GM21381 (cell line): Measurements from ENCODE around the gene STK38L.
"Not testable (repeated sequence)": the region's sequence is repeated elsewhere in the genome, so short reads cannot be mapped to it uniquely, and the experiment has no call there.

Experiments
- ATAC-seq: cut with Tn5 transposase; IDR thresholded peaks from one replicate; pipeline ENCODE4 v1.9.1; 2021; ENCODE audit warnings: mild to moderate bottlenecking, moderate library complexity; ENCODE audit not compliant: unreplicated experiment

The STK38L gene

DNA sequence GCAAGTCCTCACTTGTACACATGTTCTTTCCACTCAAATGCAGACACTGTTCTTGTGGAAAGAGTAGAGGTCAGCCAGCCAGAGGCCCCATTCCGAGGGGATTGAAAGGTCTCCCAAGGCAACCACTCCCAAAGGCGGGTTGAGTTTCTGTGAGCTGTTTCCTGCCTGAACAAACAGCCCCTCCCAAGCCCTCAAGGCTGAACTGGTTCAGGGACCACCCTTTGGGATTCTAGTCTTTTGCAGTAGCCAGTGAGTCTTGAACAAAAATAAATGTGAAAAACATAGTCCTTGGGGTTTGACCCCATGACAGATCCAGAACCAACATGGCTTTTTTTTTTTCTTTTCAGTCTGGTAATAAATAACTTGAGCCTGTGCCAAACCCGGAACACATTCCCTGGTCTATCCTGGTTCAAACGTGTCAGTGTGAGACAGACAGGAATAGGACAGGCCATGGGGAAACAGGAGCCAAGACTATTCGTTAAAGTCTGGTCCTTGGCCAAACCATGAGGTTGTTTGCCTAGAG lies 17.6 kb upstream of the STK38L start:
- no peak for ATAC-seq

DNA sequence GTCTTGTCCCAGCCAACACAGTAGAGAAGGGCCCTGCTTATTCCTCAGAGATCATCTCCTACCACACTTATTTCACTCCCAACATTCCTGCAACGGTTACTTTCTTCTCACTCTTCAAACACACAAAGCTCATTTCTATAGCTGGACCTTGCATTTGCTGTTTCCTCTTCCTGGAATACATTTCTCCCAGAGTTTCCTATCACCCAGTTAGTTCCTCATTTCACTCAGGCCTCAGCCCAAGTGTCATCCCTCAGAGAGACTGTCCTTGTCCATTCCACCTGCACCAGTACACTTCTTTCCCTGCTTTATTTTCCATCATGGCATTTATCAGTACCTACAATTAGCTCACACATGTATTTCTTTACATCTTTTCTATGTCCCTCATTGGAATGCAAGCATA lies 14.7 kb upstream of the STK38L start:
- no peak for ATAC-seq

DNA sequence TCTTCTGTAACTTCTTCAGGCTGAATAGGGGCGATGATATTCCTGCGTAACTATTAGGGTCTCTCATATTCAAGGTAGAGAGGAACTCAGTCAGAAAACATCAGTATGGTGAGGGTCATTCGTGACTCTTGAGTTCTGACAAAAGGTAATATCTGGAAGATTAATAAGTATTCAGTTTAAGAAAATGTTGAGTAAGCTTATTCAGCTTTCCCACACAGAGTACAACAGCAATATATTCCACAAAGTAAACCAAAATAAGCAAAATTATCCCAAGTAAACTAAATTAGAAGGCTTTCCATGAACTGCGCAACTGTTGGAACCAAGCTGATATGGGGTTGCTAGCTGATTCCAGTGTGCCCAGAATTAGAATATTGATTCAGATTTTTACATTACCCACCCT lies 12.7 kb upstream of the STK38L start:
- ATAC-seq: not testable (repeated sequence)

DNA sequence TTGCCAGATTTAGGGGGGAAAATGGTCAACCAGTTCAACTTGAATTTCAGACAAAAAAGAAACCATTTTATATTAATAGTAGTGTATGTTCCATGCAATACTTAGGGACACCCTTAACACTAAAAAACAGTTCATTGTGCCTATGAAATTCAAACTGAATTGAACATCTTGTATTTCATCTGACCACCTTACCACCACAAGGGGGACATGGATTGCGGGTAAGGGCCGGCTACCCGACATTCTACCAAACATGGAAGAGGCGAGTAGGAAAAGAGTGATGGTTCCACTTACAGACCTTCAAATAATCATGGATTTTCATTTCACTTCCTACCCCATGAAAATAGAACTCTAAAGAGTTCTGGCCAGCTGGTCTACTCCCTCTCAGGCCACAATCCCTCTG lies 10.3 kb upstream of the STK38L start:
- no peak for ATAC-seq

DNA sequence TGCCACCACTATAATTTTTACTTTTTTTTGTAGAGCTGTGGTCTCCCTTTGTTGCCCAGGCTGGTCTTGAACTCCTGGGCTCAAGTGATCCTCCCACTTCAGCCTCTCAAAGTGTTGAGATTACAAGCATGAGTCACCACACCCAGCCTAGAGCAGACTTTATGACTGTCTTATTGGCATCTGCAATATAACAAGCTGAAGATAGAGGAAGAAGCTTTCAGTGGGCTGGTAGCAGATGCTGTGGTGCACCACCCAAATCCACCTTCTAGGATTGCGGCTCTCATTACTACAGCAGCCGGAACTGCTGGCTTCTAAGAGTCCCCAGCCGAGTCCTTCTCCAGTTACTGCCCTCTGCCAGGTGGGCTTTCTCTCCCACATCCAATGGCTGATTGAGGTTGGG lies 7.6 kb upstream of the STK38L start:
- no peak for ATAC-seq

DNA sequence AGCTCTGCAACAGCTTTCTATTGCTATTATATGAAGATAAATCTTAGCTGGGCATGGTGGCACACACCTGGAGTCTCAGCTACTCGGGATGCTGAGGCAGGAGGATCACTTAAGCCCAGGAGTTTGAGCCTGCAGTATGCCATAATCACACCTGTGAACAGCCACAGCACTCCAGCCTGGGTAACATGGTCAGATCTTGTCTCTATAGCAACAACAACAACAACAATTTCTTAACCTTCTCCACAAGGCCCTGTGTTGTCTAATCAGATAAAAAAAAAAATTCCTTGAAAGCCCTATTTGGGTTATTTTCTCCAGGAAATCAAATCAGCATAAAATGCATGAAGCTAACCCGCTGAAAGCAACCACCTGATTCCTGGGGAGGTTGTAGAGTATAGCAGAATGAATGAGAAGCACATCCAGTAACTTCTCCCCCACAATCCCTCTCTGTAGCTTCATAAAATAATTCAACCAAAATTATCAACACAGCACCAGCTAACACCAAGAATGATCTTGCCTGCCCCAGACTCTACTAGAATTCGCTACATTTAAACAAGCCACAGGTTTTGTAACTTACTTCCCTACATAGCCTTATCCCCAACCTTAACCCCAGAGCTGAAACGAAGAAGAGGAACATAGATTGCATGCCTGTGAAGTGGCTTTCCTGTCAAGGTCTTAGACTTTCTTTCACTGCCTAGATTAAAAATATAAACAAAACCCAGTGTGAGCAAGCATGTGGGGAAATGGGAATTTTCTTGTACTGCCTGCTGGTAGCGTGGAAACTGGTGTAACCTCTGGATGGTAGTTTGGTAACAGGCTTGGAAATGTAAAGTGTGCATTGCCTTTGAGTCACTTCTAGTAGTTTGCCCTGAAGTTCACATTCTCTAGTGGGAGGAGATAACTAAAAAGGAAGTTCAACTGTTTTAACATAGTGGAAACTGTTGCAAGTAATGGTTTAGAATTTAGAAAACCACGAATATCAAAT lies 6.0 kb upstream of the STK38L start:
- ATAC-seq: peak; percentile 57

DNA sequence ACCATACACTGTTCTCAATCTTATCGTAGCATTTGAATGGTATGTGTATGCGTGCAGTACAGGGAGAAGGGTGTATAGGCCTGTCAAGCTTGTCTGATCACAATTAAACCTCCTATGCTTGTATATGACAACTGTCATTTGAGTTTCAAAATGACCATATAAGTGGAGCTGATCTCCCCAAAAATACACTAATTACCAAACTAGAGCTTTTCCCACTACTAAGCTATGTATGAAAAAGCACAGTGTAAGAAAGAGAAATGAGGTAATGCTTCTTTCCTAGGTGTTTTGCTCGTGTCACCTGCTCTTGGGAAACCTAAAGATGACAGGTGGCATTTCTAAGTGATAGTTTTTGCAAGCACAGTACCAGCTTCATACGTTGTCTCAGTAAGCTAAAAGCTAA lies 1.1 kb upstream of the STK38L start:
- ATAC-seq: no peak

DNA sequence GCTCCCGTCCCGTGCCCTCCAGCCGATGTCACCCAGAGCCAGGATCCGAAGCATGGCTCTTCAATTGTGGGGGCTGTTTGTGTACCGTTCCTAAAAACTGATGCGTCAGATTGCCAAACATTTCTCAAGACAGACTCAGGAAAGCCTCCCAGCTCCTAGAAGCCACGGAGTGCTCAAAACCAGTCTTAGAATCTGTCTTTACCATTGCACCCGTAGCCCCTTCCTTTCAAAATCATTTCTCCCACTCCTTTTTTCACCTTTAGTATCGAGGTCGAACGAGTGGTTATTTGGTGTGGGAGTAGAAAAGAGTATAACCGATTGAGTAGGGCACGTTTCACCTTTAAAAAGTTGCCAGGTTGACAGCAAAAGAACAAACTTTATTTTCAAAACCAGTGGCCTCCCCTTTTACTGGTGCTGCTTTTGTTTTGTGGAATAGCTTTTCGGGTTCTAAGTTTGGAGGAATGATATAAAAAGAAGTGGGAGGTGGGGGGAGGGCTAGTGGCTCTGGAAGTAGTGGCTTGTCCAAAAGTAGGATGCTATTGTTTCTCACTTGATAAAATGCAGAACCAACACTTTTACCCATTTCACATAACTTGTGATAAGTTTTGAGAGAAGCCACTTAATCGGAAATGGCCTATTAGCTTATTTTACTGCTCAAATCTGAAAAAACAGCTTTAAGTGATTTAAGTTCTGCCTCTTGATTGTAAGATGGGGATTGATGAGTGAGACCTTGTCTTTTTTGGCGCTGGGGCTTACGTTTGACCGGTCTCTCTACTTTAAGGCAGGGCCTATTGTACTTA lies 803 bp downstream of the STK38L start:
- ATAC-seq: no peak

DNA sequence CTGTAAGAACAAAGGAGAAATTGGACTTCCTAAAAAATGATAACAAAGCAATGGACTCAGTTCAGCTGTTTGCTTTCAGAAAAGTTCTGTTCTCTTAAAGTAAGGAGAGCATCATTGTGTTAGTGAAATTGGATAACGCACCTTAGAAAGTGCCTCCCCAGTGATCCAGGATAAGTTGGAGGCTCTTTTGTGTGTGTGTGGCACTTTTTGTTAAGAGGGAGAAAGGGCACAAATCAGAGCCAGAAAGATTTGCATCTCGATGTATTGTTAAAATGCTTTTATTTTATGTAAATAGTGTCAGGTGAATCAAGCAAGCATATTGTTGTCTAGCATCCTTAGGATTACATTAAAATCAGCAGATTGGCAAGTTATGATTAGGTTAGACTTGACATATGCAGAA lies 2.1 kb downstream of the STK38L start:
- ATAC-seq: no peak

DNA sequence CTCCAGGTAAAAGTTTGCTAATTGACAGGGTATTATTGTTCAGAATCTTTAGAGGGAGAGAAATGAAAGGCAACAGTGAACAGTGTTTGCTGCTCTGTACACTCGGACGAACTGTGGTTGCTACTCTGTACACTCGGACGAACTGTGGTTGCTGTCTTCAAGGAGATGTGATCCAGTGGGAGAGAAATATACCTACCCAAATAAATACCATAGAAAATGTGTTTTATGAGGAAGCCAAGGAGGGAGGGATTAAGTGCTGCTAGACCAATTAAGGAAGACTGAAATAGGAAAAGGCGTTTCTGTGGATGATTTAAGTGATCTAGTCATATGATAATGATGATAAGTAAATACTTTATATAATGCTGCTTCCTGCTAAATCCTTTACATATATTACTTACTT lies 2.7 kb downstream of the STK38L start:
- ATAC-seq: no peak

DNA sequence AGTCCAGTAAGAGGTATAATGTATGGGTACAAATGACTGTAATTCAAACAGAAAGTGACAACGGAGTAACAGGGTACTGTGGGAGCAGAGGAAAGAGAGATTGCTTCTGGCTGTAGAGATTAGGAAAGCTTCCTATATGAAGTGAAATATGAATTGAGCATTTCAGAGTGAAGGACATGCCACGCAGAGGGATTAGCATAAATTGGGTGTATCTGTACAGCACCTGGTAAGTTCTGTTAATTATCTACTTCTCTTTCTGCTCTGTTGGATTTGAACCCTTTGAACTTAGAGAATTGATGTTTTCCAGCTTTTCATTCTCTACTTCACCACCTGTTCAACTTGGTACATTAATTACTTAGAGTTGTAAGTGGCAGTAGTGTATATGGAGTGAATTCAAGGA lies 8.8 kb downstream of the STK38L start:
- peak; percentile 53 for ATAC-seq

DNA sequence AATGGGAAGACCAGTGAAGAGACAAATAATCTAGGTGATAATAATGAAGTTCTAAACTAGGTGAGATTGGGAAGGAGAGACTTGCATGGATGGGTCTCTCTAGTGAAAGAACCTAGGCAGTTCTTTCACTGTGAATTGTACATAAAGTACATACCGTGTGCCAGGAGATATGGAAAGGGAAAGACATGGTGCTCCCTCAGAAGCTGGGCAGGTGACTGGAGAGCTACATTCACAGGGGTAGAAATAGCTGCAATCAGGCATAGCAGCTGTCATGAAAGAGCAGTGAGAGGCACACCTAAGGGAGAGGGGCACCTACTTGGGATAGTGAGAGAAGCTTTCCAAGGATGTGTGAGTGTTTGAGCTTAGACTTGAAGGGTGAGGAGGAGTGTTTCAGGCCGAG lies 9.3 kb downstream of the STK38L start:
- ATAC-seq: no peak

DNA sequence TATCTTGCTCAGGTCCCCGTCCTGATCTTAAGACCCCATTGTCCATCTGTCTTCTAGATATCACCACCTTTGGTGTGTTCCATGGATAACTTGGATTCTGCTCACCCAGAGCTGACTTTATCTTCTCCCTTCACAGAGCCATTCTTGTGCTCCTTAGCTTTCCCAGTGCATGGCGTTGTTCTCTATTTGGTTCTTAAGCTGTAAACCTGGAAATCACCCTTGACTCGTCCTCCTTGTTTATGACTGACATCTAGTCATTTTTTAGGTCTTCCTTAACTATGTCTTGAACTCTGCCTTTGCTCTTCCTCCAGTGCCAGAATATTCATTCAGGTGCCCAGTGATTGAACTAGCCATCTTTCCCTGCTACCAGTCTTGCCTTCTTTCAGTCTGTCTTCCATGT lies 11.7 kb downstream of the STK38L start:
- no peak for ATAC-seq

DNA sequence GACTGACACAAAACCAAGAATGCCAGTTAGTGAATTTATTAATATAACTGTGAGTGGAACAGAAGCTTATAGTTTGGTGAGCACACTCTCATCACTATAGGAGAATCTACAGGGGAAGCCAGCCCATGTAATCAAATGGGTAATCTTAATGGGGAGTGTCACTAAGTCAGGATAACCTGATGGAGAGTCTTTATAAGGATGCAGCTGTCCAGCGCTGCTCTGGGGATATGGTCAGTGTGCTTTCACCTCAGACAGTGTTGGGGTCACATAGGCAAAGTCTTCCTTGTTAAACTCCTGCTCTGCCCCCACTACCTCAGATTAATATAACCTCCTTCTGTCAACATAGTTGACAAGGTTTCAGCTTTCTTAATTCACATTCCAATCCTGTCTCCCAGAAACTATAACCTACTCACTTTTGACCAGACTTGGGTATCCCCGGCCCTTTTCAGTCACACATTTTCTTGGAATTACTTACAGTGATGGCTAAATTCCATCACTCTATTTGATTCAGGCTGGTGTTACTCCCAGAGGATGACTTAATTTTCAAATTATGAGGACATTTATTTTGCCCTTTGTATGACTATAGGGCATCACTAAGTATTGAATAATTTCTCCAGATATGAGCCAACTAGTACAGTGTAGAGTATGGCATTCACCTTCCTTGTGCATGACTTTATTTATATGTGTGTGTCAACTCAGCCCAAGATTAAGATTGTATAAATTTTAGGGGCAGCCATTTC lies 13.2 kb downstream of the STK38L start:
- ATAC-seq: no peak

DNA sequence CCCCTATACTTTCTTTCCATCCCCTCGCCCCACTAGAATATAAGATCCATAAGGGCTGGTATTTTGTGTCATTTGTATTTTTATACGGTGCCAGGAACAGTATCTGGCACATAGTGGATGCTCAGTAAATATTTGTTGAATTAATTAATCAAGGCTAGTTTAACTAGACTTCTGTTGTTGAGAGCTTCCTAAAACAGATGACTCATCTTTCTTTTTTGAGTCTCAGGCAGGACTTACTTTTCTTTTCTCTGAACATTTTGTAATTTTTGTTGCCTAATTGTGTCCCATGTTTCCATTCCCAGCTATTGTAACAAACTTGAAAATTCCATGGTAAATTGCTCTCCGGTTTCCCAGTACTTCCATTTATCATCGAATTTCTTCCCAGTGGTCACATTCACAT lies 16.7 kb downstream of the STK38L start:
- ATAC-seq: no peak

DNA sequence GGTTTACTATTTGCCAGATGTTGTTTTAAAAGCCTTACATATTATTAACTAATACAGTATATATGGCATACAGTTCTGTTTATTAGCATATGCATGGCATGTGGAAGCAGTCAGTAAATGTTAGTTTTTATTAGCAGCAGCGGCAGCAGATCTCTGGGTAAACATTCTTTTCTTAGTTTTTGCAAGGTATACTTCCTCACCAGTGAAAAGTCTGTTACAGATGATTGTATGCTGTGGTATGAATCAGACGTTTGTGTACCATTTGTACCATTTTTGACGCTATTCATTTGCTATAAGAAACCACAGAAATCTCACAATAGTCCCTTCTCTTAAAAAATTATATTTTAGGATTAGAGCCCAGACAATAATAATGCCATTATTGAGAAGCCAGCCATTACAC lies 17.8 kb downstream of the STK38L start:
- ATAC-seq: no peak

DNA sequence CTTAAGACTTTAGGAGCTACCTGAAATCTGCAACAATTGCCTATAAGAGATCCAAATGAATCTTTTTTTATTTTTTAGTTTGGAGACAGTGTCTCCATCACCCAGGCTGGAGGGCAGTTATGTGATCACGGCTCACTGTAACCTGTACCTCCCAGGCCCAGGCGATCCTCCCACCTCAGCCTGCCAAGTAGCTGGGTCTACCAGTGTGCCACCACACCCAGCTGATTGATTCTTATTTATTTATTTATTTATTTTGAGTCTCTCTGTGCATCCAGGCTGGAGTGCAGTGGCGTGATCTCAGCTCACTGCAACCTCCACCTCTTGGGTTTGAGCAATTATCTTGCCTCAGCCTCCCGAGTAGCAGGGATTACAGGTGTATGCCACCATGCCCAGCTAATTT lies 26.1 kb downstream of the STK38L start:
- ATAC-seq: no peak

DNA sequence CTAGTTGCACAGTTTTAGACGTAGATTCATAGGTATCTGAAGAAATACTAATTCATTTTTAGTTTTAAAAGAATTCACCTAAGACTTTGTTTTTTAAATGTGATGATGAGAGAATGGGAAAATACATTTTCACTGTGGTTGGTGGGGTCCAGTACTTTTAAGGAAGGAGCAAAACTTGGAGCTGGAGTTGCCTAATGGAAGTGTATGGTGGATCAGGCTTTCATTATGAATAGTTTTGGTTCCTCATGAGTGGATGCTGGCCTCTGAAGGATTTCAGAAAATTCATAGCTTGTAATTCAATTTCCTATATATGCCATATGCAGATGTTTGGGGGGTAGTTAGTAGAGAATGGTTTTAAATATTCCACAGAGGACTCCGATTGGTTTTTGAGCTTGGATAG lies 27.1 kb downstream of the STK38L start:
- no peak for ATAC-seq

DNA sequence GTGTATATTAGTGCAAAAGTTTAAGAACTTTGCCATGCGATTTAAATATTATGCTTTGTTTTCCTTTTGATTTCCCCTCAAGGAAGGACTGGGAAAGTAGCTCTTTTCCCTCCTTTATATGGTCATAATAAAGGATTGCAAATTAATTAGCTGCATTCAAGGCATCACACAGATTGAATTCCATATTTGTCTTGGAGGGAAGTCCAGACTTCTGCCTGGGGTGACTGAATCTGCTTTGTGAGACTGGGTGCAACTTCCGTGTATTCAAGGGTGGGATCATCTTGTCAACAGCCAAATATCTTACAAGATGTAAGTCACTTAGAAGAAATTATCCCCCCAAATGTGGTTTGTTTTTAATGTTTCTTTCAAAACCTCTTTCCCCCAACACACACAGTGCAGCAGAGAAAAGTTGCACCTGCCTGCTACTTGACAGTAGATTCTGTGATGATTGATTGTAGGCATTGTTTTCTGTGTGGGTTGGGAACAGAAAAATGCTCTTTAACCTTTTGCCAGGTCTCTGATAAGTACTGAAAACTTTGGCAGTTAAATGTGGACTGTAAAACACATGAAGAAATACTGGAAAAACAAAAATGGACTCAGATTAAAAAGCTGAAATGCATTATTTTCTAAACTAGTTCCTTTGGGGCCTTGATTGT lies 28.4 kb downstream of the STK38L start:
- ATAC-seq: no peak

DNA sequence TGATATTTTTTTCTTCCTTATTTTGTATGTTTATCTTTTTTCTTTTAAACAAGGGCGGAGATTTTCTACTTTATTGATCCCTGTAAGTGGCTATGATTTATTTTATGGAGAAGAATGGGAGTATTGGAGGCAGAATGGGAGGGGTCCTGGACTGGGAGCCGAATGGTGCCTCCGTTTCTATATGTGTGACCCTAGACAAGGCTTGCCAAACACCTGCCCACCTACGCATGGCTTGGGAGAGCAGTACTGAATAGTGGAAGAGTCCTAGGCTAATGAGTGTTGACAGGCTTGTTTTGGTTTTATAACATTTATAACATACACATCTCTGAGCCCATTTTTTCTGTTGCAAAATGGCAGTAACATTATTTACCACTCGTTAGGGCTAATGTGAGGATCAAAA lies 29.0 kb downstream of the STK38L start:
- ATAC-seq: no peak

DNA sequence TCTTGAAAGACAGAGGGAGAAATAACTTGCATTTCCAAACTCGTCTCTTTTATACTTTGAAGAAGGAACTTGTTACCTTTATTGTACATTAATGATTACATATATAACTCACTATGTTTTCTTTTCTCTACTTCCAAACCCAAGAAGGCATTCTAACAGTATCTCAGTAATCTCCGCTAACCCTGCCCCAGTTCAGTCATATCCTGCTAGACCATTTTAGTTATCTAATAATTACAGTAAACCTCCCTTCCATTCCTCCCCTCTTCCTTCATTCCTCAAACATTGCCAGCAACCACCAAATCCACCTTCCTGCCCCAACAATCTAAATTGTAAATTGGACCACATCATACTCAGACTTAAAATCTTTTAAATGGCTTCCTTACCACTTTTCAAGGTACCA lies 30.6 kb downstream of the STK38L start:
- ATAC-seq: no peak
